ENCODE measurements around the gene TEX19.

The TEX19 gene

GRCh38 chr17:82318772-82319606 is 40.1 kb upstream of the TEX19 start:
- no peak overlapping the region for H4K91ac ChIP-seq (ENCODE audit: low read length)
- no peak overlapping the region for H2BK15ac ChIP-seq (ENCODE audit: low read depth, poor library complexity, severe bottlenecking)
- DNase-seq: no peak
- no peak overlapping the region for H3K27ac ChIP-seq (ENCODE audit: low read length, poor library complexity, severe bottlenecking)
- H3K79me1 ChIP-seq (replicated peaks; ENCODE audit: low read length, poor library complexity, severe bottlenecking): no peaks in the 10 kb centered on the region
- H3K4me2 ChIP-seq (ENCODE audit: low read length, poor library complexity, severe bottlenecking): no peak overlapping the region
- no peak overlapping the region for H3K14ac ChIP-seq (ENCODE audit: low read length in 2 of 2)
- H3K9ac ChIP-seq (ENCODE audit: low read length): no peak overlapping the region
- peaks cover 0 to 6% of the 10 kb centered on the region in 2 experiments for H3K36me3 ChIP-seq (ENCODE audit: control insufficient read depth in 1 of 2, insufficient read depth in 2 of 2, low read depth in 1 of 2, low read length in 2 of 2)
- H3K4me3 ChIP-seq (ENCODE audit: insufficient read depth in 1 of 2, low read depth in 1 of 2, low read length in 2 of 2): no peak overlapping the region
- 97% methylated on average over 76 of the region's 76 CpGs for WGBS
- H3K9me3 ChIP-seq (ENCODE audit: control insufficient read depth, low read length): no peaks in the 10 kb centered on the region
- no peak overlapping the region for H2AK5ac ChIP-seq (ENCODE audit: low read length, severe bottlenecking)
- no peak overlapping the region for H4K8ac ChIP-seq (ENCODE audit: low read length)
- peaks cover 28 to 30% of the 10 kb centered on the region in 2 experiments for H3K27me3 ChIP-seq (ENCODE audit: control insufficient read depth in 1 of 2, insufficient read depth in 1 of 2, low read length in 2 of 2)
- no peak overlapping the region for H2BK12ac ChIP-seq (ENCODE audit: low read length in 2 of 2)
- no peak overlapping the region for H3K18ac ChIP-seq (ENCODE audit: low read depth in 1 of 2, low read length in 2 of 2)
- no peak overlapping the region for H2BK5ac ChIP-seq (ENCODE audit: low read depth, low read length, poor library complexity, severe bottlenecking)
- H3K23ac ChIP-seq (ENCODE audit: low read length in 2 of 2): no peak overlapping the region
- no peak overlapping the region for H2AFZ ChIP-seq (ENCODE audit: low read depth, low read length)
- H3K4me1 ChIP-seq (ENCODE audit: control insufficient read depth, insufficient read depth, low read depth, low read length): peaks cover 7% of the 10 kb centered on the region
- no peak overlapping the region for H3K4ac ChIP-seq (ENCODE audit: low read depth in 1 of 2, low read length in 2 of 2)
- H2BK120ac ChIP-seq (ENCODE audit: low read depth, low read length): no peak overlapping the region

GRCh38 chr17:82319619-82320062 is 39.4 kb upstream of the TEX19 start:
- peaks cover 24% of the 10 kb centered on the region in 2 experiments for H3K27me3 ChIP-seq (ENCODE audit: control insufficient read depth in 1 of 2, insufficient read depth in 1 of 2, low read length in 2 of 2)
- H4K91ac ChIP-seq (ENCODE audit: low read length): no peak overlapping the region
- no peak overlapping the region for H3K27ac ChIP-seq (ENCODE audit: low read length, poor library complexity, severe bottlenecking)
- no peaks in the 10 kb centered on the region for H3K9me3 ChIP-seq (ENCODE audit: control insufficient read depth, low read length)
- H2BK5ac ChIP-seq (ENCODE audit: low read depth, low read length, poor library complexity, severe bottlenecking): no peak overlapping the region
- H2BK120ac ChIP-seq (ENCODE audit: low read depth, low read length): no peak overlapping the region
- no peak overlapping the region for H3K18ac ChIP-seq (ENCODE audit: low read depth in 1 of 2, low read length in 2 of 2)
- no peaks in the 10 kb centered on the region for H3K79me1 ChIP-seq (replicated peaks; ENCODE audit: low read length, poor library complexity, severe bottlenecking)
- H3K4me3 ChIP-seq (ENCODE audit: insufficient read depth in 1 of 2, low read depth in 1 of 2, low read length in 2 of 2): no peak overlapping the region
- WGBS: 96% methylated on average over 35 of the region's 35 CpGs
- peaks cover 8% of the 10 kb centered on the region for H3K4me1 ChIP-seq (ENCODE audit: control insufficient read depth, insufficient read depth, low read depth, low read length)
- no peak overlapping the region for H3K4ac ChIP-seq (ENCODE audit: low read depth in 1 of 2, low read length in 2 of 2)
- H3K9ac ChIP-seq (ENCODE audit: low read length): no peak overlapping the region
- no peak overlapping the region for H3K23ac ChIP-seq (ENCODE audit: low read length in 2 of 2)
- no peak overlapping the region for H4K8ac ChIP-seq (ENCODE audit: low read length)
- no peak overlapping the region for H2BK12ac ChIP-seq (ENCODE audit: low read length in 2 of 2)
- no peak overlapping the region for H3K4me2 ChIP-seq (ENCODE audit: low read length, poor library complexity, severe bottlenecking)
- no peak overlapping the region for H2BK15ac ChIP-seq (ENCODE audit: low read depth, poor library complexity, severe bottlenecking)
- no peak overlapping the region for H2AK5ac ChIP-seq (ENCODE audit: low read length, severe bottlenecking)
- no peak overlapping the region for H2AFZ ChIP-seq (ENCODE audit: low read depth, low read length)
- peak overlapping the region in 1 of 2 experiments; percentile 0 for H3K14ac ChIP-seq (ENCODE audit: low read length in 2 of 2)
- no peak for DNase-seq
- peaks cover 0 to 8% of the 10 kb centered on the region in 2 experiments for H3K36me3 ChIP-seq (ENCODE audit: control insufficient read depth in 1 of 2, insufficient read depth in 2 of 2, low read depth in 1 of 2, low read length in 2 of 2)

- Histone ChIP-seq H3K27me3 (ENCODE audit: control insufficient read depth in 1 of 2, insufficient read depth in 1 of 2, low read length in 2 of 2) (peaks cover 19 to 20% of the 10 kb centered on the region in 2 experiments), H3K9me3 (ENCODE audit: control insufficient read depth, low read length) (no peaks in the 10 kb centered on the region), H3K36me3 (ENCODE audit: control insufficient read depth in 1 of 2, insufficient read depth in 2 of 2, low read depth in 1 of 2, low read length in 2 of 2) (peaks cover 0 to 14% of the 10 kb centered on the region in 2 experiments), H2BK12ac (ENCODE audit: low read length in 2 of 2) (no peak overlapping the region), H2BK5ac (ENCODE audit: low read depth, low read length, poor library complexity, severe bottlenecking) (no peak overlapping the region), H3K4me2 (ENCODE audit: low read length, poor library complexity, severe bottlenecking) (no peak overlapping the region), H3K23ac (ENCODE audit: low read length in 2 of 2) (no peak overlapping the region), H3K4me3 (ENCODE audit: insufficient read depth in 1 of 2, low read depth in 1 of 2, low read length in 2 of 2) (no peak overlapping the region), H3K27ac (ENCODE audit: low read length, poor library complexity, severe bottlenecking) (no peak overlapping the region), H3K4me1 (ENCODE audit: control insufficient read depth, insufficient read depth, low read depth, low read length) (peaks cover 10% of the 10 kb centered on the region), H4K91ac (ENCODE audit: low read length) (no peak overlapping the region), H4K8ac (ENCODE audit: low read length) (no peak overlapping the region), H2BK15ac (ENCODE audit: low read depth, poor library complexity, severe bottlenecking) (no peak overlapping the region), H2AK5ac (ENCODE audit: low read length, severe bottlenecking) (no peak overlapping the region), H3K14ac (ENCODE audit: low read length in 2 of 2) (no peak overlapping the region), H2BK120ac (ENCODE audit: low read depth, low read length) (no peak overlapping the region), H3K79me1 (replicated peaks; ENCODE audit: low read length, poor library complexity, severe bottlenecking) (no peaks in the 10 kb centered on the region), H3K18ac (ENCODE audit: low read depth in 1 of 2, low read length in 2 of 2) (no peak overlapping the region), H3K9ac (ENCODE audit: low read length) (no peak overlapping the region), H3K4ac (ENCODE audit: low read depth in 1 of 2, low read length in 2 of 2) (no peak overlapping the region), H2AFZ (ENCODE audit: low read depth, low read length) (no peak overlapping the region)
- no peak for DNase-seq
- WGBS: 84% methylated on average over 22 of the region's 26 CpGs
Measured at GRCh38 chr17:82320140-82320840, 38.8 kb upstream of the TEX19 start.
